Subcutaneous preadipocyte (primary cell): Measurements from ENCODE around the gene DBI. TPM values are rescaled to one million over a fixed set of nuclear protein-coding genes. Genes with fewer than 3 reads are reported as not detected.

Experiments used
- total RNA-seq: library from RNA; depleted of rRNA; stranded (reverse); fragments of >200 nt; gene quantifications from 2 replicates; pipeline ENCODE4 v1.2.3, GENCODE V29; 2012

DBI gene
- 121 and 132 TPM in 2 replicates for total RNA-seq

DNA sequence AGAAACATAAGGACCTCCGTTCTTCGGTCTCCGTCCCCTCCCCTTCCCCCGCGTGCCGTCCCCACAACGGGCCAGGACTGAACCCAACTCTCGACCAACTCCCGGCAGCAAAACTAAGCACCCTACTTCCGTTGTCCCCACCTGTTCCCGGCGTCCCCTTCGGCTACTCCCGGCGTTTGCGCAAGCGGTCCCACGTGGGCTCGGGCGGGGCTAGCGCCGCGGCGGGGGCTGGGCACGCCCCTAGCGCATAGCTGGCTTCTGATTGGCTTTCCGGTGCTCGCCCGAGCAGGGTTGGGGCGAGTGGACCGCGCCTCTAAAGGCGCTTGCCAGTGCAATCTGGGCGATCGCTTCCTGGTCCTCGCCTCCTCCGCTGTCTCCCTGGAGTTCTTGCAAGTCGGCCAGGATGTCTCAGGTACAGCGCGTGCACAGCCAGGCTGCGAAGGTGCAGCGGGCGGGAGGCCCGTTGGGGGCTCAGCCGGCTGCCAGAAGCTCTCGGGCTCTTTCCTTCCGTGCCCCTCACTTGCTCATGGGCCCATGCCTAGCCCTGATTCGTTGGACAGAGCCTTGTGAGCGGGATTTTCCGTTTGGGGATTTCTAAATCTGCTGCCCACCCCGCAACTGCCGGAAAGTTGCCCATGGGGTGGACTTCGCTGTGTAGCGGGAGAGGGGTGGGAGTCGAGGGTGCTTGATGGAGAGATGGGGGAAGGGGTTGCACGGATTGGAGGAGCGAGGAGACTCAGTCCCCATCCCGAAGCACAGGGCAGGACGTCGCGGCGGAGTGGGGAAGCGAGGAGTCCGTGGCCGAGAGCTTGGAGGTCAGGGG is at the start of gene DBI, which contains the start of gene C2orf76:
Gene DBI, plus strand, starts transcription at position 329 of the 823 bp plus-strand sequence. Its CDS starts 75 bp downstream, at position 404.
Gene C2orf76, minus strand, starts transcription at position 186 of the 823 bp plus-strand sequence. CDS start 26,875 bp downstream, outside the sequence.

Other genes with a start within 250 kb of the DBI start
- gene C1QL2, start 208.2 kb upstream of the DBI start, total RNA-seq: not detected in 2 replicates
- gene STEAP3, start 143.1 kb upstream of the DBI start, total RNA-seq: 62.8 and 90.5 TPM in 2 replicates
- gene C2orf76, start 143 bp upstream of the DBI start, total RNA-seq: 5.1 and 5.9 TPM in 2 replicates
- 0.20 TPM in 1 of 2 replicates, not detected in the other for gene TMEM37, start 64.9 kb downstream of the DBI start, total RNA-seq
- not detected in 2 replicates for gene SCTR, start 157.5 kb downstream of the DBI start, total RNA-seq
- under 0.01 TPM in 1 of 2 replicates, not detected in the other for gene CFAP221, start 177.5 kb downstream of the DBI start, total RNA-seq